Kidney (tissue), 14 donors: ENCODE data around the gene LAMB3. TPM values are rescaled to one million over a fixed set of nuclear protein-coding genes. Genes with fewer than 3 reads are reported as not detected.
A peak's percentile ranks its signal among the peaks of the same experiment; 100 is the strongest.

Experiments
- DNase-seq, 5 donors: peaks; one replicate each; pipeline ENCODE4 v3.0.0-alpha.2; 2013 to 2020
- FAIRE-seq: peaks from 2 replicates; lab custom pipeline; 2012; peaks lifted over from hg19 to GRCh38; lab: Jason Lieb, UNC
- H3K27ac ChIP-seq, 2 donors: one replicate each; pipeline ENCODE4 v1.7.0; 2013; ENCODE audit warnings: low read depth in 2 of 2, low read length in 2 of 2, inconsistent platforms in 1 of 2
- H3K27me3 ChIP-seq: one replicate; pipeline ENCODE4 v1.7.1; 2013; ENCODE audit warnings: low read length, inconsistent platforms; ENCODE audit not compliant: control insufficient read depth, insufficient read depth
- H3K36me3 ChIP-seq, 3 donors: one replicate each; pipeline versions ENCODE4 v1.7.0 to v1.7.1; 2013; ENCODE audit warnings: low read length in 3 of 3, control low read depth in 1 of 3, inconsistent platforms in 1 of 3; ENCODE audit not compliant: insufficient read depth in 3 of 3, control insufficient read depth in 2 of 3
- H3K4me1 ChIP-seq, 3 donors: one replicate each; pipeline versions ENCODE4 v1.7.0 to v1.7.1; 2013; ENCODE audit warnings: low read length in 3 of 3, inconsistent platforms in 1 of 3, low read depth in 1 of 3; ENCODE audit not compliant: control insufficient read depth in 2 of 3, insufficient read depth in 2 of 3
- H3K4me3 ChIP-seq, 3 donors: one replicate each; pipeline versions ENCODE4 v1.7.0 to v1.8.1; 2013; ENCODE audit warnings: low read length in 3 of 3, control low read depth in 1 of 3, inconsistent platforms in 1 of 3
- H3K9ac ChIP-seq, 3 donors: one replicate each; pipeline versions ENCODE4 v1.7.0 to v1.7.1; 2013; ENCODE audit warnings: low read length in 3 of 3, control low read depth in 1 of 3, inconsistent platforms in 1 of 3
- H3K9me3 ChIP-seq, 3 donors: one replicate each; pipeline versions ENCODE4 v1.7.0 to v1.7.1; 2013; ENCODE audit warnings: low read length in 3 of 3, control low read depth in 1 of 3, inconsistent platforms in 1 of 3; ENCODE audit not compliant: control insufficient read depth in 2 of 3, insufficient read depth in 1 of 3
- CTCF ChIP-seq: IDR thresholded peaks from 3 replicates; pipeline ENCODE4 v1.5.1; 2012; ENCODE audit warnings: mild to moderate bottlenecking, moderate library complexity, borderline replicate concordance; ENCODE audit not compliant: insufficient read depth; ENCODE audit errors: extremely low read depth
- intact Hi-C: fragments of 100-400 bp; cut with DNase I; formaldehyde crosslinking; loops from one replicate; pipeline ENCODE4 v1.11.1; 2022
- polyA plus RNA-seq: library from polyadenylated mRNA; stranded (reverse); fragments of 350-450 nt; fragmentation: Illumina TruSeq; extraction: RNeasy Lipid Tissue Mini Kit (QIAGEN cat#74804); gene quantifications from one replicate; pipeline ENCODE4 v1.2.3, GENCODE V29; 2014; ENCODE audit warnings: low read depth, low replicate concordance; ENCODE audit not compliant: insufficient read depth
- total RNA-seq: library from RNA; stranded (reverse); fragmentation: NEBNext Ultra II Directional; extraction: Animal tissue kit (Norgen Biotek cat#: 25700); gene quantifications from one replicate; pipeline ENCODE4 v1.2.1, GENCODE V29; 2021
- donor health status: control.
- donor health status: control.
- donor health status: control.
- donor health status: control.
- donor health status: control.
- donor health status: DM: yes; HTN: yes; CAD: no.
- donor health status: Normal renal cell carcinoma (clear cell type).

LAMB3 gene
- total and polyA plus RNA-seq, 2 donors from 2014 or later: 2.5 to 59.7 TPM

GRCh38 chr1:209622841-209623829 is 29.1 kb downstream of the LAMB3 start:
- H3K4me1 ChIP-seq: peaks cover 0 to 31% (median 14%) of the 10 kb centered on the region in 3 donors

GRCh38 chr1:209621741-209622655 is 30.2 kb downstream of the LAMB3 start:
- intact Hi-C loops: loop anchor here (10.0 kb wide), 1 partner anchor 47 kb away; no protein-coding TSS in a partner anchor
- Histone ChIP-seq H3K9ac (no peak overlapping the region), H3K9me3 (no peaks in the 10 kb centered on the region), H3K27me3 (no peaks in the 10 kb centered on the region), H3K36me3 (no peaks in the 10 kb centered on the region), H3K4me1 (peaks cover 0 to 24% (median 8%) of the 10 kb centered on the region in 3 donors), H3K27ac (no peak overlapping the region), H3K4me3 (no peak overlapping the region)
- DNase-seq: no peak
- no peak for FAIRE-seq
- no peak for TF ChIP-seq CTCF

More at GRCh38 chr1:209622841-209623829, 29.1 kb downstream of the LAMB3 start:
- Histone ChIP-seq H3K9ac (no peak overlapping the region), H3K27ac (no peak overlapping the region), H3K27me3 (no peaks in the 10 kb centered on the region), H3K4me3 (no peak overlapping the region), H3K9me3 (no peaks in the 10 kb centered on the region), H3K36me3 (no peaks in the 10 kb centered on the region)
- TF ChIP-seq CTCF: no peak
- no peak for FAIRE-seq
- intact Hi-C loops: loop anchor here (10.0 kb wide), 1 partner anchor 48 kb away; no protein-coding TSS in a partner anchor
- DNase-seq: no peak

- Histone ChIP-seq H3K36me3 (no peaks in the 10 kb centered on the region), H3K4me3 (no peak overlapping the region), H3K9me3 (no peaks in the 10 kb centered on the region), H3K9ac (peak overlapping the region in 1 of 3 donors; percentile 12), H3K27me3 (no peaks in the 10 kb centered on the region), H3K4me1 (peaks cover 0 to 19% (median 4%) of the 10 kb centered on the region in 3 donors), H3K27ac (no peak overlapping the region)
- FAIRE-seq (no peak), DNase-seq (no peak)
- intact Hi-C loops: loop anchor here (10.0 kb wide), 1 partner anchor 46 kb away; no protein-coding TSS in a partner anchor
- TF ChIP-seq CTCF: no peak
Observed at GRCh38 chr1:209621286-209621685, 30.9 kb downstream of the LAMB3 start.
